Stimulated activated CD4-positive, alpha-beta T cell treated with anti-CD3 and anti-CD28 coated beads, TNF-alpha, amount 100 ng/mL, for 24 hours (primary cell): ENCODE data around the gene ZNF544.
A peak's percentile ranks its signal among the peaks of the same experiment; 100 is the strongest.
"Not testable (repeated sequence)": the region's sequence is repeated elsewhere in the genome, so short reads cannot be mapped to it uniquely, and the experiment has no call there.

ENCODE experiments used
- DNase-seq, 3 experiments: peaks; one replicate each; pipeline ENCODE4 v3.0.0-alpha.2; 2020; ENCODE audit warnings: low read depth in 3 of 3

The ZNF544 gene

GRCh38 chr19:58252102-58252685 lies 23.5 kb downstream of the ZNF544 start:
- DNase-seq = no peak

DNA sequence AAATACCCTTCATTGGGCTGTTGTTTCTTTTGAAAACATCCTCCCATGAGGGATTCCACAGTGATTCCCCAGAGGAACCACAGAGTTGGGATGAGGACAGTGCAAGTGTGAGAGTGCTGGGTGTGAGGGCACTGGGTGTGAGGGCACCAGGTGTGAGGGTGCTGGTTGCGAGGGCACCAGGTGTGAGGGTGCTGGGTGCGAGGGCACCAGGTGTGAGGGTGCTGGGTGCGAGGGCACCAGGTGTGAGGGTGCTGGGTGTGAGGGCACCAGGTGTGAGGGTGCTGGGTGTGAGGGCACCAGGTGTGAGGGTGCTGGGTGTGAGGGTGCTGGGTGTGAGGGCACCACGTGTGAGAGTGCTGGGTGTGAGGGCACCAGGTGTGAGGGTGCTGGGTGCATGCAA lies 29.5 kb downstream of the ZNF544 start:
- DNase-seq = not testable (repeated sequence)

DNA sequence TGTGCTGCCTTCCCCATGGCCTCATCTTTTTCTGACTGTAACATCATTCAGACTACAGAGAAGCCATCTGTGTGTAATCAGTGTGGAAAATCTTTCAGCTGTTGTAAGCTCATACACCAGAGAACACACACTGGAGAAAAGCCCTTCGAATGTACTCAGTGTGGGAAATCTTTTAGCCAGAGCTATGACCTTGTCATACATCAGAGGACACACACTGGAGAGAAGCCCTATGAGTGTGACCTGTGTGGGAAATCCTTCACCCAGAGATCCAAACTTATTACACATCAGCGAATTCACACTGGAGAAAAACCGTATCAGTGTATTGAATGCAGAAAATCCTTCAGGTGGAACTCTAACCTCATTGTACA lies 32.9 kb downstream of the ZNF544 start:
- no peak for DNase-seq

DNA sequence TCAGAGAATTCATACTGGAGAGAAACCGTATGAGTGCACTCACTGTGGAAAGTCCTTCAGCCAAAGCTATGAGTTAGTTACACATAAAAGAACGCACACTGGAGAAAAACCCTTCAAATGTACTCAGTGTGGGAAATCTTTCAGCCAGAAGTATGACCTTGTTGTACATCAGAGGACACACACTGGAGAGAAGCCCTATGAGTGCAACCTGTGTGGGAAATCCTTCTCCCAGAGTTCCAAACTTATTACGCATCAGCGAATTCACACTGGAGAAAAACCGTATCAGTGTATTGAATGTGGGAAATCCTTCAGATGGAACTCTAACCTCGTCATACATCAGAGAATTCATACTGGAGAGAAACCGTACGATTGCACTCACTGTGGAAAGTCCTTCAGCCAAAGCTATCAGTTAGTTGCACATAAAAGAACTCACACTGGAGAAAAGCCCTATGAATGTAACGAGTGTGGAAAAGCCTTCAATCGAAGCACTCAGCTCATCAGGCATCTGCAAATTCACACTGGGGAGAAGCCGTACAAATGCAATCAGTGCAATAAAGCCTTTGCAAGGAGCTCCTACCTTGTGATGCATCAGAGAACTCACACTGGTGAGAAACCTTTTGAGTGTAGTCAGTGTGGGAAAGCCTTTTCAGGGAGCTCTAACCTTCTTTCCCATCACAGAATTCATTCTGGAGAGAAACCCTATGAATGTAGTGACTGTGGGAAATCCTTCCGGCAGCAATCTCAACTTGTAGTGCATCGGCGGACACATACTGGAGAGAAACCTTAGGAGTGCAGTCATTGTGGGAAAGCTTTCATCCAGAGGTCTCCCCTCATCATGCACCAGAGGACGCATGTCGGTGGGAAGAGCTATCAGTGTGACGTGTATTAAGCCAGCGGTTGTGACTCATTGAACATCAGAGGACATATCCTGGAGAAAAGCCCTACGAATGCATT lies 33.5 kb downstream of the ZNF544 start:
- DNase-seq = no peak

DNA sequence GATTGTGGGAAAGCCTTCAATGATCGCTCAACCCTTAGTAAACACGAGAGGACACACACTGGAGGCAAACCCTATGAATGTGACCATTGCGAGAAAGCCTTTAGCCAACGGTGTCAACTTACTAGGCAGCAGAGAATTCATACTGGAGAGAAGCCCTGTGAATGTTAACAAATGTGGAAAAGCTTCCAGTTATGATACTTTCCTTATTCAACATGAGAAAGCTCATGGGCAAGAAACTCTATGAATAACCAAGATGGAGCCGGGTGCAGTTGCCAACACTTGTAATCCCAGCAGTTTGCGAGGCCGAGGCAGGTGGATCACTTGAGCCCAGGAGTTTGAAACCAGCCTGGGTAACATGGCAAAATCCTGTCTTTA lies 34.2 kb downstream of the ZNF544 start:
- no peak for DNase-seq

DNA sequence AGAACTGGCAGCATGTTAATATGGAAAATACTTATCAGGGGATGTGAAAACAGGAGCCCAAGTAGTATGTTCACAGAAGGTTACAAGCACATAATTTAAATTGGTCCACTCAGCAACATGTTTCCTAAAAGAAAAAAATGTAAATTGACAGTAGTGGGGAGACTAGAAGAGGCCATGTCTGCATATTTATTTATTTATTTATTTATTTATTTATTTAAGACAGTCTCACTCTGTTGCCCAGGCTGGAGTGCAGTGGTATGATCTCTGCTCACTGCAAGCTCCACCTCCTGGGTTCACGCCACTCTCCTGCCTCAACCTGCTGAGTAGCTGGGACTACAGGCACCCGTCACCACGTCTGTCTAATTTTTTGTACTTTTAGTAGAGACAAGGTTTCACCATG lies 36.4 kb downstream of the ZNF544 start:
- no peak for DNase-seq

GRCh38 chr19:58268344-58268743 lies 39.6 kb downstream of the ZNF544 start:
- DNase-seq = no peak

DNA sequence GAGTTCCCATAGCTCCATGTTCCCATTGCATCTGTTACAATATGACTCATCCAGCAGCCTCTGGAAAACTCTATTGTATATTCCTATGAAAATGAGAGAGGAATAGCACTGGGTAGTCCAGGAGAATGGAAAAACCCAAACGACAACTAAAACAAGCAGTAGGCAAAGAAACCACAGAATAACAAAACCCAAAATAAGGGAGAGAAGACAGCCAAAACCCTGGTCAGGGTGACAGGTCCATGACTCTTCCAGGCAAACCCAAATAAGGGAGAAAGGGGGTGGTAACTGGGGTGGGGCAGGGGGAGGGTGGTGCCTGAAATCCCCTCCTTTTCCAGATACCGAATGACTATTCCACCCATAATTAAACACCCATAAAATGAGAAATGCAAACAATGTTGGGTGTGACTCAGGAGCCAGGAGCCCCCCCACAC lies 46.1 kb downstream of the ZNF544 start:
- no peak for DNase-seq

- DNase-seq = no peak
Observed at GRCh38 chr19:58275564-58275963, 46.9 kb downstream of the ZNF544 start.

DNA sequence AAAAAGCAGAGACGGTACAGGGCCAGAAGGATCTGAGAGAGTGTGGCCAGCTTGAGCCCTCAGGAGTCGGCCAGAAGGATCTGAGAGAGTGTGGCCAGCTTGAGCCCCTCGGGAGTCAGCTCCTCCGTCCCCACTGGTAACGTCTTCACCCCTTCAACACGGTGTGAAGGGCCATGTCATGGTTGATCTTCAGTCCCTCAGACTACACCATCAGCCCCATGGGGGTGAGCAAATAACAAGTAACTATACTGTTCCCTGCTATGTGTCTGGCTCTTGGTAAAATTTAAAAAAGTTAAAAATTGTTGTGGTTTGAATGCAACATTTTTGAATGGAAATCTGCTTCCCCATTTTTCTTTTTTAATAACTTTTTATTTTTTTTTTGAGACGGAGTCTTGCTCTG lies 48.5 kb downstream of the ZNF544 start:
- DNase-seq = no peak

GRCh38 chr19:58277748-58278540 lies 49.2 kb downstream of the ZNF544 start:
- no peak for DNase-seq

- peak; percentile 94 to 98 (median 96) for DNase-seq
Observed at GRCh38 chr19:58278541-58279041, 49.9 kb downstream of the ZNF544 start, which contains the start of gene ZNF8. ZNF8 (plus strand) TSS chr19:58278955; CDS start chr19:58279082, 127 bp downstream.

- peak; percentile 12 to 42 (median 14) for DNase-seq
Observed at GRCh38 chr19:58279042-58279924, 50.6 kb downstream of the ZNF544 start.

- DNase-seq = no peak
Observed at GRCh38 chr19:58279925-58280316, 51.2 kb downstream of the ZNF544 start.

DNA sequence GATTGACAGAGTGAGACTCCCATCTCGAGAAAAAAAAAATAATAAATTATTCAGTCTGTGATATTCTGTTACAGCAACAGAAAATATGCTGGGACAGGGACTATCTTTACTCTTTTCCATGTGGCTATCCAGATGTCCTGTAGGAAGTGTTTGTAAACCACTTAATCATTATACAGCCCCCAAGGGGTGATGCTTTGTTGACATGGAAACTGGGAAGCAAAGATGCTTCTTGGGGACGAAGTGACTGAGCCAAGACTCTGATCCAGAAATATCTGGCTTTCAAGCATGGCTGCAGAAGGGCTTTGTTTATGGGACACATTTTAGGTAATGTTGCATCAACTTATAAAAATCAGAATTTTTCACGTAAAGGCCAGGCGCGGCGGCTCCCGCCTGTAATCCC lies 55.5 kb downstream of the ZNF544 start:
- DNase-seq = no peak

DNA sequence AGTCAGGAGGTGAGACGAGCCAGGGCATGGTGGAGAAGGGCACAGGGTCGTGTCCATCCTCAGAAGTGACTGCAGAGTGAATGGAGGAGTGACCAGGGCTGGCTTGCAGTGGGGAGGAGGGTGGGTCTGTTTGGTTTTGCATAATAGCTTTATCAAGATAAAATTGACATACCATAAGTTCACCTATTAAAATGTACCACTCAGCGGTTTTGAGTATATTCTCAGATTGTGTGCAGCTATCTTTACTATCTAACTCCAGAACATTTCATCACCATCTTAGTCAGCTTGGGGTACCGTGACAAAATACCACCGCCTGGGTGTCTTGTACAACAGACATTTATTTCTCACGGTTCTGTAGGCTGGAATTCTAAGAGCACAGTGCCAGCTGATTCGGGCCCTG lies 63.2 kb downstream of the ZNF544 start:
- no peak for DNase-seq

DNA sequence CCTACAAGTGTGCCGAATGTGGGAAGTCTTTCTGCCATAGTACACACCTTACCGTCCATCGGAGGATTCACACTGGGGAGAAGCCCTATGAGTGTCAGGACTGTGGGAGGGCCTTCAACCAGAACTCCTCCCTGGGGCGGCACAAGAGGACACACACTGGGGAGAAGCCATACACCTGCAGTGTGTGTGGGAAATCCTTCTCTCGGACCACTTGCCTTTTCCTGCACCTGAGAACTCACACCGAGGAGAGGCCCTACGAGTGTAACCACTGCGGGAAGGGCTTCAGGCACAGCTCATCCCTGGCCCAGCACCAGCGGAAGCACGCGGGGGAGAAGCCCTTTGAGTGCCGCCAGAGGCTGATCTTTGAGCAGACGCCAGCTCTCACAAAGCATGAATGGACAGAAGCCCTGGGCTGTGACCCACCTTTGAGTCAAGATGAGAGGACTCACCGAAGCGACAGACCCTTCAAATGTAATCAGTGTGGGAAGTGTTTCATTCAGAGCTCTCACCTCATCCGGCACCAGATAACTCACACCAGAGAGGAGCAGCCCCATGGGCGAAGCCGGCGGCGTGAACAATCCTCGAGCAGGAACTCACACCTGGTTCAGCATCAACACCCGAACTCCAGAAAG lies 66.1 kb downstream of the ZNF544 start:
- no peak for DNase-seq

- no peak for DNase-seq
Observed at GRCh38 chr19:58296104-58296503, 67.4 kb downstream of the ZNF544 start.

- no peak for DNase-seq
Observed at GRCh38 chr19:58300620-58301019, 71.9 kb downstream of the ZNF544 start.

DNA sequence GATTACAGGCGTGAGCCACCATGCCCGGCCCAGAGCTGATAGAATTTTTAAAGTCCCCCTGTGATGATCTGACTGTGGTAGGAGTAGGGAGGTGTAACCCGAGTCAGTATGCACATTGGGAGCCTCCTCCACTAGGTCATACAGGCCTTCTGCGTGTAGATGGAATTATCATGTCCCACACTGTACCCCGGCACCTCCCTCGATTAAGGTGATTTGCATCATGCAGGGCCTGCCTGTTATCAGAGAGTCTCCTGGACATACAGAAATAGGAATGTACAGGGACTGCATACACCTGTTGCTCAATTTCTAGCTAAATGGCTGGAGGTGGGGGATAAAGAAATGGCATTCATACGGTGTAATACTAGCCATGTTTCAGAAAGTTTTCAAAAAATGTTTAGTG lies 75.5 kb downstream of the ZNF544 start:
- DNase-seq = no peak

GRCh38 chr19:58304748-58305064 lies 76.0 kb downstream of the ZNF544 start:
- DNase-seq = no peak
